C4-2B (cell line): ENCODE data around the gene MATCAP1.

Source experiments
- H3K27ac ChIP-seq: fragments of 450-650 bp; 2 replicates; pipeline ENCODE4 v1.5.1; 2017
- ZFX ChIP-seq: fragments of 450-650 bp; IDR thresholded peaks from 2 replicates; pipeline ENCODE4 v1.6.1; 2017
- TF ChIP-seq, protein P1 (sequence below): fragments of 450-650 bp; conservative IDR thresholded peaks from 2 replicates; pipeline ENCODE4 v1.5.1; 2017; ENCODE audit warnings: mild to moderate bottlenecking

The MATCAP1 gene

GRCh38 chr16:67183284-67183626 is 508 bp downstream of the MATCAP1 start:
- TF ChIP-seq ZFX: 0 out of 2 replicates have a peak, but pooled peaks have one; percentile 24
- TF ChIP-seq, protein P1, sequence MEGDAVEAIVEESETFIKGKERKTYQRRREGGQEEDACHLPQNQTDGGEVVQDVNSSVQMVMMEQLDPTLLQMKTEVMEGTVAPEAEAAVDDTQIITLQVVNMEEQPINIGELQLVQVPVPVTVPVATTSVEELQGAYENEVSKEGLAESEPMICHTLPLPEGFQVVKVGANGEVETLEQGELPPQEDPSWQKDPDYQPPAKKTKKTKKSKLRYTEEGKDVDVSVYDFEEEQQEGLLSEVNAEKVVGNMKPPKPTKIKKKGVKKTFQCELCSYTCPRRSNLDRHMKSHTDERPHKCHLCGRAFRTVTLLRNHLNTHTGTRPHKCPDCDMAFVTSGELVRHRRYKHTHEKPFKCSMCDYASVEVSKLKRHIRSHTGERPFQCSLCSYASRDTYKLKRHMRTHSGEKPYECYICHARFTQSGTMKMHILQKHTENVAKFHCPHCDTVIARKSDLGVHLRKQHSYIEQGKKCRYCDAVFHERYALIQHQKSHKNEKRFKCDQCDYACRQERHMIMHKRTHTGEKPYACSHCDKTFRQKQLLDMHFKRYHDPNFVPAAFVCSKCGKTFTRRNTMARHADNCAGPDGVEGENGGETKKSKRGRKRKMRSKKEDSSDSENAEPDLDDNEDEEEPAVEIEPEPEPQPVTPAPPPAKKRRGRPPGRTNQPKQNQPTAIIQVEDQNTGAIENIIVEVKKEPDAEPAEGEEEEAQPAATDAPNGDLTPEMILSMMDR: no peak
- peak overlapping the region; percentile 91 for H3K27ac ChIP-seq

DNA sequence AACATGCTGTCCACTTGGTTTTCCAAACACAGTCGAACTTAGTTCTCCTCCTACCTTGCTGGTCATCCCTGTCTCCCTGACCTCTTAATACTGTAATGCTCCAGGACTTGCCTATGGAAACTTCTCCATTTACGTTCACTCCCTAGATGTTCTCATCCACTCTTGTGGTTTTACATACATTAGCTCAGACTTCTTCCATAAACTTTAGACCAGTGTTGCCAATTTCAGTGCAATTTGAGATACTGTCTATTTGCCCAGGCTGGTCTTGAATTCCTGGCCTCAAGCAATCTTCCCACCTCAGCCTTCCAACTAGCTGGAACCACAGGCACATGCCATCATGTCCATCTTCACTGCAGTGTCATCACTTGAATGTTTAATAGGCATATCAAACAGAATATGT is 1.5 kb downstream of the MATCAP1 start:
- TF ChIP-seq, protein P1: no peak
- TF ChIP-seq ZFX: no peak
- H3K27ac ChIP-seq: no peak overlapping the region

DNA sequence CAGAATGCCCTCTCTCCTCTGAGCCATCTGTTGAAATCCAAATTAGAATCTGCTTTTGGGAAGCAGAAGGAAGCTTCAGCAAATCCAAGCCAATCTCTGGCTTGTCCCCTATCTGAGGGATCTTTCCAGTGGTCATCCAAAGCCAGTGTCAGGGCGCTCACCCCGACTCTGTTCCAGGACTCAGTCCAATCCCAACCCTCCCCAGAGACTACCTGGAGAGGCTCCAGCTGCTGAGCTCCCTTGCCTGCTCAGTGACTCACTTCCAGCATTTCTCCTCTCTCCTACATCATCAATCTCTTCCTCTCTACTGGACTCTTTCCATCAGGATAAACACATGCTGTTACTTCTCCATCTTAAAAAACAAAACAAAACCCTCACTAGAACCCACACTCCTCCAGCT is 2.4 kb downstream of the MATCAP1 start:
- no peak overlapping the region for H3K27ac ChIP-seq
- no peak for TF ChIP-seq ZFX
- TF ChIP-seq, protein P1: no peak

DNA sequence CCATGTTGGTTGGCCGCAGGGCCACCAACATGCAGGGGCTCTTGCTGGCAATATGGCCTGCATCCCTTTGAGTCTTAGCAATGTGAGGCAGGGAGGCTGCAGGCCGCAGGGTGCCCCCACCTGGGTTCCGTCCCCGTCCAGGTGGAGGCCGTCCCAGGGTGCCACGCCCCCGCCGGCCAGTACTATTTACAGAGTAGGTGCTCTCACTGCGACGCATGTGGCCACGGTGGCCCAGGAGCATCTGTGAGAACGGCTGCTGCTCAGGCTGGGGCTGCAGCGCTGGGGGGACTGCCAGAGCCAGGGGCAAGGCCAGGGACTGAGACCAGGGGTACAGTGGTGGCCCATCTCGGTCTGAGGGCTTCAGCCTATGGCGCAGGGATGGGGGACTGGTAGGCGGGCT is 3.6 kb downstream of the MATCAP1 start:
- TF ChIP-seq, protein P1: no peak
- no peak for TF ChIP-seq ZFX
- H3K27ac ChIP-seq: no peak overlapping the region; the same call in 1 of the 2 replicates

DNA sequence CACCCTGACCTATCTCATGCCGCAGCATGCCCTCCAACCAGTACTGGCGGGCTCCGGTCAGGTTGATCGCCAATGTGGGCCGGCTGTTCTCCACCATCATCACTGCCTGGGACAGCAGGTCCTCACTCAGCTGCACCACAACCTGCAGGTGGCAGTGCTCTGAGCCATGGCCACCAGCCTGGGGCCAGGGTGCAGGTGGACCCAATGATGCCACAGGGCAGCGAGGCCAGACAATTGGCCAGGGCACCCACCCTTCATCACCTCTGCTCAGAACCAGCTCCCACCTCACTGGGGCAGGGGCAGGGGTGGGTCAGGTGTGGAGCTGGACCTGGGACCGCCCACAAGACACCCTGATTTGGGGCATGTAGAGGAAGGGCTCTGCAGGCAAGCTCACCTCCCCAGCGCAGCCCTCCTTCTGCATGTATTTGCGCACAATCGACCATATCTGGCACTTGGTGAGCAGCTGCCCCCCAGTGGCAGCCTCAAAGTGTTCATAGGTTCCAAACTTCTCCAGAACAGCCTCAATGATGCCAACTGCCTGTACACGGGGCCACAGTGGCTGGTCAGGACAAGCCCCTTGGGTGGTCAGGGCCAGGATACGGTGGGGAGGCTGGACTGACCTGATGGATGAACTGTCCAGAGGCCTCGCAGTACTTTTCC is 4.2 kb downstream of the MATCAP1 start:
- peak overlapping the region; percentile 83 for H3K27ac ChIP-seq
- no peak for TF ChIP-seq ZFX
- TF ChIP-seq, protein P1: peak; percentile 45

GRCh38 chr16:67177743-67178699 is 5.7 kb downstream of the MATCAP1 start:
- TF ChIP-seq, protein P1: no peak; the same call in 1 of the 2 replicates
- no peak for TF ChIP-seq ZFX
- peak overlapping the region; percentile 83 for H3K27ac ChIP-seq

GRCh38 chr16:67176662-67177061 is 7.1 kb downstream of the MATCAP1 start:
- no peak for TF ChIP-seq ZFX
- TF ChIP-seq, protein P1: no peak
- no peak overlapping the region; the same call in 1 of the 2 replicates for H3K27ac ChIP-seq
